VCaP (cell line): ENCODE results near the gene ARHGAP19.

Experiments used
- H3K27ac ChIP-seq: fragments of 450-650 bp; 2 replicates; pipeline ENCODE4 v1.5.1; 2017
- TF ChIP-seq, protein P1 (sequence below): fragments of 450-650 bp; conservative IDR thresholded peaks from 2 replicates; pipeline ENCODE4 v1.5.1; 2017; ENCODE audit warnings: mild to moderate bottlenecking, moderate library complexity

The ARHGAP19 gene

DNA sequence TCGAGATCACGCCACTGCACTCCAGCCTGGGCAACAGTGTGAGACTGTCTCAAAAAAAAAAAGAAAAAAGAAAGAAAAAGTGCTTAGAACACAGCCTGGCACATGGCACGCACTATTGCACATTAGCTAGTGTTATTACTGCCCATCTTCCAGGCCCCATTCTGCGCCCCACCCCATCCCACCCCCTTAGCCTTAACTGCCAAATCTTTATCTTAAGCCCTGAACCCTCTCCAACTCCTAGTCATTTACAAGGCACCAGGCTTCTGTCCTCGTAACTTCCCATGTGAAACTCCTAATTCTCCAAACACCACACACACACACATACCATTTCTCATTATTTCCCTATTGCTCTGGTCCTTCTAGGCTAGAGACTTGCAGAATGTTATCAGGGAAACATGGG, 37.3 kb upstream of the ARHGAP19 start:
- TF ChIP-seq, protein P1, sequence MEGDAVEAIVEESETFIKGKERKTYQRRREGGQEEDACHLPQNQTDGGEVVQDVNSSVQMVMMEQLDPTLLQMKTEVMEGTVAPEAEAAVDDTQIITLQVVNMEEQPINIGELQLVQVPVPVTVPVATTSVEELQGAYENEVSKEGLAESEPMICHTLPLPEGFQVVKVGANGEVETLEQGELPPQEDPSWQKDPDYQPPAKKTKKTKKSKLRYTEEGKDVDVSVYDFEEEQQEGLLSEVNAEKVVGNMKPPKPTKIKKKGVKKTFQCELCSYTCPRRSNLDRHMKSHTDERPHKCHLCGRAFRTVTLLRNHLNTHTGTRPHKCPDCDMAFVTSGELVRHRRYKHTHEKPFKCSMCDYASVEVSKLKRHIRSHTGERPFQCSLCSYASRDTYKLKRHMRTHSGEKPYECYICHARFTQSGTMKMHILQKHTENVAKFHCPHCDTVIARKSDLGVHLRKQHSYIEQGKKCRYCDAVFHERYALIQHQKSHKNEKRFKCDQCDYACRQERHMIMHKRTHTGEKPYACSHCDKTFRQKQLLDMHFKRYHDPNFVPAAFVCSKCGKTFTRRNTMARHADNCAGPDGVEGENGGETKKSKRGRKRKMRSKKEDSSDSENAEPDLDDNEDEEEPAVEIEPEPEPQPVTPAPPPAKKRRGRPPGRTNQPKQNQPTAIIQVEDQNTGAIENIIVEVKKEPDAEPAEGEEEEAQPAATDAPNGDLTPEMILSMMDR = no peak
- H3K27ac ChIP-seq = peak overlapping the region; percentile 96; the same call in 1 of the 2 replicates

DNA sequence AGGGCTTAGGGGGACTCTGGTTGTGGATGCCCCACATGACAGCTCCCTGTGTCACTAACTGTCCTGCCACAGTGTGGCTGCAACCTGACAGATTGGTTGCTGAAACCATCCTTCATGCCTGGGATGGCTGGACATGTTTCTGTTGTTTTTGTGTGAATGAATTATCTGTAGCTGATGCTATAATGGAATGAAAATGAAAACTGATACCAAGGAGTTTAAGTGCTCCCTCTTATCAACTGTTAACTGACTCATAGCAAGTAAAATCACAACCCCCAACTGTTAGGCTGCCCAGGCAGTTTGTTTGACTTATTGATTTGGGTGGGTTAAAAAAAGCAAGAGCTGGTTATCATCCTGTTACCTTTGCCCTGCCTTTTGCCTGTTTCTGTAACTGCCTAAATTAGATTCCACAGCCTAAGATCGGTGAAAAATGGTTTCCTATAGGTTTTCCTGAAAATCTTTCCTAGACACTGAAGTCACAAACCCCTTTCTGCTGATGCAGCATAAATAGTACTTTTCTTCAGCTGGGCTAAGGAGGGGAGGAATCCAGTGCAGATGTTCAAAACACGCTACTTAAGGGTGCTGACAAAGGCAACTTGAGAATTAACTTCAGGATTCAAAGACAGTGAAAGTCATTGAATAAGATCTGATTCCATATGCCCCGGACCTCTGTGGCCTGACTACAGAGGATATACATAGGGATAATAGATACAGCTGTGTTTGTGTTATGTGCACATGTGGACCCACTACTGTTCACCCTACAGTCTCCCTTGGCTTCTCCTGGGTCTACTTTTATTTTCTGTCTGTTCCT, 36.4 kb upstream of the ARHGAP19 start:
- TF ChIP-seq, protein P1 = no peak
- peak overlapping the region; percentile 96 for H3K27ac ChIP-seq

DNA sequence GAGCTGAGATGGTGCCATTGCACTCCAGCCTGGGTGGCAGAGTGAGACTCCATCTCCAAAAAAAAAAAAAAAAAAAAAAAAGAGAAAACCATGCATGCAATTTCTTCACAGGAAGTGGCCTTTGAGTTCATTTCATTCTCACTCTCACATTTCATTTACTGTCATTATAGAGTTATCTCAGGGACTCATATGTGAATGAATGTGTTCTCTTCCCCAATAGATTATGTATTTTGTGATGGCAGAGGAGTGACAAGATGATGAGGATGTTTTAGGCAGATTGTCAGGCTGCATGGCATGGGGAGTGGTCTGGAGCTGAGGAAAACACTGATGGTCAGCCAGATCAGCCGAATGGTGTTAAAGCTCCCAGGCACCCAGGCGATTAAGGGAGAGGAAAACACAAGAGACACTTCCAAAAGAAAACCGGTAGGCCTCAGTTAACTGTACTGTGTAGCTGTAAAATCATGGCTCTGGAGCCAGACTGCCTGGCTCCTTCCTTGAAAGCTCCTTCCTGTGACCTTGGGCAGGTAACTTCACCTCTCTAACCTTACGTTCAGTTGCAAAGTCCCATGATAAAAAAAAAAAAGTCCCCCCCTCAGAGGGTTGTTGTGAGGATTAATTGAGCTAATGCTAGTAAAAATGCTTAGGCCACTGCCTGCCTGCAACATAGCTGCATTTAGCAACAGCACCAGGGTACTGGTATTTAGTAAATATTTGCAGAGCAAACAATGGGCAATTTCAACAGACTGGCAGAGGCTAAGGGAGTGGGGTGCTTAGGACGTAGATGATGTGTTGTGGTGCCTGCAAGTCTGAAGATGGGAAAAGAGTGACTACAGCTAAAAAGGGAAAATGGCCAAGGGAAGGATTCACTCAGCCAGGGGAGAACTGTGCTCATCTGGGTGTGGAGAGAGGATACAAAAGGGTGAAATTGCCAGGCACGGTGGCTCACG, 35.2 kb upstream of the ARHGAP19 start:
- H3K27ac ChIP-seq = peak overlapping the region; percentile 96

DNA sequence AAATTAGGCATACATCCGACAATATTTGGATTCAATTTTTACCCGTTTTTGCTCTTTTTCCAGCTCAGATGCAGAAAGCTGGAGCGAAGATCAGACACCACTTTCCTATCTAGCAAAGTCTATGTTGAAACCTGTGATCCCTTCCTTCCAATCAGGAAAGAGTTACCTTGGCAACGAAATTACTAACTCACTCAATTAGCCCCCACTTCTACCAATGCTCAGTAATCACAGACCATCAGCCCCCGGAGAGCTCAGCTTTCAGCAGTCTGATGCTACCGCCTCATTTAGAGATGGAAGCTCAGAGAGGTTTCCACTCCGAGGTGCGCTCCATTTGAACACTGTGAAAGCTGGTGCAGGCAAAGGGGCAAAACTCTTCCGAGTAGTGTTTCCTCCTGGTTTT, 33.3 kb upstream of the ARHGAP19 start:
- H3K27ac ChIP-seq = peak overlapping the region; percentile 96; the same call in 1 of the 2 replicates
- TF ChIP-seq, protein P1 = no peak

More for the DNA sequence above, 35.2 kb upstream of the ARHGAP19 start:
- TF ChIP-seq, protein P1 = no peak

DNA sequence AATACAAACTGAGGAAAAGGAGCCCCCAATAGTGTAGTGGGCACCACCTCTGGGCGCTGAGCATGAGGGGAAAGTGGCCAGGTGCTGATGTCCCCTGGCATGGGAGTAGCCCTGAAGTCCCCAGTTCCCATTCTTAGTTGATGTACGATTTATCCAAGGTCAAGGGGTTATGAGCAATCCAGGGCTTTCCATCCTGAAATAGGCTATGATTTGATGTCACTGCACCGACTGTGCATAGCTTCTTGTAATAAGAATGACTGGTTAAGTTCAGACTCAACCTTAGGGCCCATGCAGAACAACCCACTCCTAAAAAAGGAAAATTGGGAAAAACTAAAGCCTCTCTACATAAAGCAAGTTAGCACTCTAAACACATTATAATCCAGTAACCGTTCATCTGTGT, 31.1 kb upstream of the ARHGAP19 start:
- TF ChIP-seq, protein P1 = no peak
- no peak overlapping the region for H3K27ac ChIP-seq

DNA sequence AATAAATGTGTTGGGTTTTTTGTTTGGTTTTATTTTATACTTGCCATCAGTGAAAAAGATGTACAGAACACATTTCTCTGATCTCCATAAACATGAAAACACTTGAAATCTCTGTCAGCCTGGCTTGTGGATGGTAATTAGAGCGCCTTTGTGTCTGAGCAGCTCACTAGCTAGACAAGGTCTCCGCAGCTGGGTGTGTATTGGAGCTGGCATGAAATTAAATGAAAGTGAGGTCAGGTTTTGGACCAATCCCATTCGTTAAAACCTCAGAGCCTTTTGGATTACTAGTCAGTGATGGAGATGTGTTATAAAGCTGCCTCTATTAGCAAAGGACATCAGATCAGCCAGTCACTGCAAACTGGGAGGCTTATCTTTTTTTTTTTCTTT, 29.4 kb upstream of the ARHGAP19 start:
- TF ChIP-seq, protein P1 = no peak
- no peak overlapping the region for H3K27ac ChIP-seq
